DMS114 treated with DMSO at 0.1 percent for 48 hours (cell line): Measurements from ENCODE around the gene LYZL1.
"Not testable (repeated sequence)": the region's sequence is repeated elsewhere in the genome, so short reads cannot be mapped to it uniquely, and the experiment has no call there.

ENCODE experiments used
- DNase-seq: peaks from one replicate; lab custom pipeline; 2025; ENCODE audit not compliant: unreplicated experiment; lab: John Stamatoyannopoulos, UW

The LYZL1 gene

DNA sequence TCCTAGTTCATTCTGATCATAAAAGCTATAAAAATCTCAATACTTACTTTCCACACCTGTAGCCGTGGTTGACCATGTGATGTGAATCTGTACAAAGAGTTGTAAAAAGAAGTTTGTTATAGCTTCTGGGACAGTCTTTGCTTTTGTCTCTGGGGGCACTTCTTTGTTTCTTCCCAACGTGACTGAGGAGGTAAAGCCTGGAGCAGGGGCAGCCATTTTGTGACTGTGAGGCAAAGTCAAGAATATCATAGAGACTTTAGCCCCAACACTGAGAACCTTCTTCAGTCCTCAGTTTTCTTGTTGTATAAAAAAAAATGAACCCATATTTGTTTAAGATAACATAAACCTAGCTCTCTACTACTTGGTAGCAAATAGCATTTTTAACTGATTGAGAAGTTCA is 29.4 kb upstream of the LYZL1 start:
- DNase-seq, result no peak

- DNase-seq, result no peak
Measured at GRCh38 chr10:29263506-29263905, 25.4 kb upstream of the LYZL1 start.

DNA sequence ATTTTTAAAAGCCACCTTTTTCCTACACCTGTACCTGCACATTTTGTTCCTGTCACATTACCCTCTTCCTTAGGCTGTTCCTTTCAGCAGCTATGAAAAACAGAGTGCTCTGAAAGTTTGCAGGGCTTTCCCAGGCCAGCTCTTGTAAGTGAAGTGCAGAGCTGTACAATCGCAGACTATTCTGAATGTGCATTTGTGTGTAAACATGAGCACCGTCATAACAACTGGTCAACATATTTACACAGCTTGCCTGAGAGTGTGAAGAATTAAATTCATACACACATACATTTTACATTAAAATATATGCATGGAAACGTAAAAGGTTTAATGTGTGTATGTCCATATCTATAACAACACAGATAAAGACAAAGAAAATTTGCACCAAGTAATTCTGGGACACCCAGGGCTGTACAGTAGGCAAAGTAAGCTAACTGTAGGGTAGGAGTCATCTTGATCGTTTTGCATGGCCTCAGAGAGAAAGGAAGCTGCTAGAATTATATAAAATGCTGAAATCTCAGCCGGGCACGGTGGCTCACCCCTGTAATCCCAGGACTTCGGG is 23.6 kb upstream of the LYZL1 start:
- DNase-seq, result no peak

DNA sequence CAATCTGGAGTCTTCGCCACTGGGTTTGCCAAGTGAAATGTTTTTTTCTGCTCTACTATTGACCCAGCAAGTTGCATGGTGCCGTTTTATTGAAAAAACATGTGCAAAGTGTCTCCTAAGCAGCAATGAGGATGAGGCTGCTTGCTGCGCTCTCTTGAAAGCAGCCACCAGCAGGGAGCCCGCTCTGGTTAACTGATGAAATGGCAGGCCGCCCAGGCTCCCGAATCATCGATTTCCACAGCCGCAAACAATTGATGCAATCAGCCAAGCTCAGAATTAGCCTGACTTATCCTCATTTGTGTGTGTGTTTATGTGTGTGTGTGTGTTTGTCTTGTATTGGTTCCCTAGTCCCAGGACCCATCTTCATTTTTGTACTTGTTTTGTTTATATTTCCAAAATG is 22.2 kb upstream of the LYZL1 start:
- no peak for DNase-seq

DNA sequence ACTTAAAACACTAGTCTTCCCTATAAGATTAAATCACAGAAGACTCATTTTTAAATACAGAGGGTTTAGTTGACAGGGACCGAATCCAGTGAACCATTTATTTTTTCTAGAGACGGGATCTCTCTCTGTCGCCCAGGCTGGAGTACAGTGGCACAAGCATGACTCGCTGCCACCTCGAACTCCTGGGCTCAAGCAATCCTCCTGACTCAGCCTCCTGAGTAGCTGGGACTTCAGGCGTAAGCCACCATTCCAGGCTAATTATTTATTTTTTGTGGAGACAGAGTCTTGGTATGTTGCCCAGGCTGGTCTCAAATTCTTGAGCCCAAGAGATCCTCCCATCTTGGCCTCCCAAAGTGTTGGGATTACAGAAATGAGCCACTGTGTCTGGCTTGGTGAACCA is 20.9 kb upstream of the LYZL1 start:
- DNase-seq, result no peak

- DNase-seq, result no peak
Measured at GRCh38 chr10:29269486-29269885, 19.4 kb upstream of the LYZL1 start.

- DNase-seq, result no peak
Measured at GRCh38 chr10:29270883-29271282, 18.0 kb upstream of the LYZL1 start.

DNA sequence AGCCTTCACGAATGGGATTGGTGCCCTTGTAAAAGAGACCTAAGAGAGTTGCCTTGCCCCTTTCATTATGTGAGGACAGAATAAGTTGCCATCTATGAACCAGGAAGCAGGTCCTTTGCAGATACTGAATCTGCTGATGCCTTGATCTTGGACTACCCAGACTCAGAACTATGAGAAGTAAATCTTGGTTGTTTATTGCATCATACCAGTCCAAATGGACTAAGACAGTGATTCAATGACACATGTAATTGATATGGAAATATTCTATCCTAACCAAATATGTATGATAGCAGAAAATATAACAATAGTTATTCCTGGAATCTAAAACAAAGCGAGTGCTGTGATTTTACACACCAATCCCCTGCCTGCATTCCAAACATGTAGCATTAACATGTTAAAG is 17.0 kb upstream of the LYZL1 start:
- DNase-seq, result no peak

- DNase-seq, result no peak
Measured at GRCh38 chr10:29273478-29273877, 15.4 kb upstream of the LYZL1 start.

GRCh38 chr10:29276251-29276850 is 12.5 kb upstream of the LYZL1 start:
- no peak for DNase-seq

DNA sequence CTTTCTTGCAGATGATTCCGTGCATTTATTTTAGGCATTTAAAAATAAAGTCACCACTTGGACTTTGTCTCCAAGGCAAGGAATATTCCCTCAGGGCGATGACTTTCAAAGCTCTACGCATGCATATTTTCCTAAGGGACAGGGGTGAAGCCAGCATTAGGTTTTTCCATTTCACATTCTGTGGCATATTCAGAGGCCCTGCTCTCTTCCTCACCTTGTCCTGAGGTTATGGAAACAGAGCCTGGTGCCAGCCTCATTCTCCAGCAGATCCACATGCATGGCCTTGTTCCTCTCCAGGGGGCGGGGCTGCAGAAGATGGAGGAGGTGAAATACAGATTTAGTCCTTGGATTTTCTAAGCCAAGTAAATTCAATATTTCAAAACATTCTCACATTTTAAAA is 11.6 kb upstream of the LYZL1 start:
- DNase-seq, result no peak

- no peak for DNase-seq
Measured at GRCh38 chr10:29279779-29280487, 8.9 kb upstream of the LYZL1 start.

DNA sequence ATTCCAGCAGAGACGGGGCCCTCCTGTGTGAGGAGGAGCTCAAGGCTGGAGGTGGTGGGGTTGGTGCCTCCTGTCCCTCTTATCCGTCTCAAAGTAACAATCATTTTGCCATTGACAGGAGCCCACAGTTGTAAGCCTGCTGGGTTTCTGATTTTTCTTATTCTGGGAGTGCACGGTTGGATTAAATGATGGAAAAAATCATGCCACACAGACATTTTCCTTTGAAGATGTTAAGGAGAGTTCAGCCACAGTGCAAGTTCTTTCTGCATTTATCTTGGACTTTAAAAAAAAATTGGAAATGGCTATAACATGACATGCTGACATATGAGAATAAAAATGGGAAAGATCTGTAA is 8.4 kb upstream of the LYZL1 start:
- no peak for DNase-seq

- DNase-seq, result no peak
Measured at GRCh38 chr10:29285624-29286051, 3.2 kb upstream of the LYZL1 start.

GRCh38 chr10:29287635-29288034 is 1.2 kb upstream of the LYZL1 start:
- no peak for DNase-seq

DNA sequence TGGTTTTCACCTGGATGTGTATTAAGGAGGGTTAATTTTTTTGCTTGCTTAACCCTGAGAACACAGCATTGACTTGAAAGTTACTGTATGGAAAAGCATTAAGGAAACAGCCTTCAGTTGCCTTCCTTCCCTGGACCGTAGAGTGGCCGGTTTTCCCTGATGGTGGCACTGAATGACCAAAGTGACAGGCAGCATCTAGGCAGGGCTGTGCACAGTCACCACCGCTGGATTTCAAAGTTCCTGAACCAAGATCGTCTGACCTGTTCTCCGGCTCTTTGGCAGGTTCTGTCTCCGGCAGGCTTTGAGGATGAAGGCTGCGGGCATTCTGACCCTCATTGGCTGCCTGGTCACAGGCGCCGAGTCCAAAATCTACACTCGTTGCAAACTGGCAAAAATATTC is 2.7 kb downstream of the LYZL1 start:
- not testable (repeated sequence) for DNase-seq

DNA sequence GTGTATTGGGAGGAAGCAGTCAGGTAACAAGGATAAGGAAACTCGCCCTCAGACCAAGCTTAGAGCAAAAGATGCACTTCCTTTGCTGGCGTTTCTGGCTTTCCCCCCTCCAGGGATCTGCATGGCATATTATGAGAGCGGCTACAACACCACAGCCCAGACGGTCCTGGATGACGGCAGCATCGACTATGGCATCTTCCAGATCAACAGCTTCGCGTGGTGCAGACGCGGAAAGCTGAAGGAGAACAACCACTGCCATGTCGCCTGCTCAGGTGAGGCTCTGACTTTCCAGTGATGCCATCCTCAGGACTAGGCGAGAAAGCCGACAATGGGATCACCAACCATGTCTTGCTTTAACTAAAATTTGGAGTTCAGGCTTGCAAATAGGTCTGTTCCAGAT is 3.5 kb downstream of the LYZL1 start:
- DNase-seq, result not testable (repeated sequence)

GRCh38 chr10:29295813-29296212 is 6.9 kb downstream of the LYZL1 start:
- DNase-seq, result no peak

- no peak for DNase-seq
Measured at GRCh38 chr10:29297678-29298077, 8.8 kb downstream of the LYZL1 start.

DNA sequence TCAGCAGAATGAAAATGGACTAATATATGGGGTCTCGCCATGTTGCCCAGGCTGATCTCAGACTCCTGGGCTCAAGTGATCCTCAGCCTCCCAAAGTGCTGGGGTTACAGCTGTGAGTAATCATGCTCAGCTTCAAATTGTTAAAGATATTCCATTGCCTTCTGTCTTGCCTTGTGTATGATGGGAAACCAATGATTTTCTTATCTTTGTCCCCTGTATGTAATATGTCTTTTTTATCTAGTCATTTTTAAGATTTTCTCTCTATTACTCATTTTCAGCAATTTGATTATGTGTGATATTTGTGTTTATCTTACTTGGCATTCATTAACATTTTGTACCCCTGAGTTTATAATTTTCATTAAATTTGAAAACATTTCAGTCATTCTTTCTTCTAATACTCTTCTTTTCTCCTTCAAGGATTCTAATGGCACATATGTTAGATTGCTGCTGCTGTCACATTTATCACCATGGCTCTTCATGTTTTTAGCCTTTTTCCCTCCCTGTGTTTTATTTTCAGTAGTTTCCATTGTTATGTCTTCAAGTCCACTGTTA is 12.6 kb downstream of the LYZL1 start:
- DNase-seq, result no peak

- DNase-seq, result no peak
Measured at GRCh38 chr10:29302499-29302898, 13.6 kb downstream of the LYZL1 start.

GRCh38 chr10:29304264-29304994 is 15.6 kb downstream of the LYZL1 start:
- DNase-seq, result peak; percentile 83
